AML-193 (cell line): ENCODE data around the gene MYO10.

ENCODE experiments used
- DNase-seq, 2 experiments: peaks; one replicate each; lab custom pipeline; 2025; lab: John Stamatoyannopoulos, UW

The MYO10 gene

DNA sequence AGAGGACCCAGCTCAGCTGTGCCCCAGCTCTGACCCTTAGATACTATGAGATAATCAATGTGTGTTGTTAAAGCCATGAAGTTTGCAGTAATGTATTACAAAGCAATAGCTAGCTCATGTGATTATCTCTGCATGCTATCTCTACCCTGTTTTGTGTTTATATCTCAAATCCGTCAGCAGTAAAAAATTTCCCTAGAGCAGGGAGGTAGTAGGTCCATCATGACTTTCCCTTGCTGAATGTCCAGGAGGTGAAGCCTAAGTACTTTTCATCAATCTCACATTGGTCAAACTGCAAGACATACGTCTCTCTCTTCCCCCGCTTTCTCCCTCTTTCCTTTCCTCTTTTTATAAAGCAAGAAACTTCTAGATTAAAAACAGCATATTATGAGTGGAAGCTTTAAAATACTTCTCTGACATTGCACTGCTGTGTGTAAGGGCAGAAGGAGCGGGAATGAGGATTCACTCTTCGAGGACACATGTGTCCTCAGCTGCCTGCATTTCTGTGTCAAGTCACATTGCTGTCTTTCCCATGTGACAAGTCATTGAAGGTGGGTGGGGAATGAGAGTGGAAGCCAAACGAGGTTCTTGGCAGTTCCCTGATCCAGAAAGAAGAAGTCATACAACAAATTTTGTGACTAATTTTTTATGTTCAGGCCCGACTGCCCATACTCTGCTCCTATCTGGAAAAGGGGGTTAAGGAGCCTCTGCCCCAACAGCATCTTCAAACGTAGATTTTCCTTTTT lies 226.2 kb downstream of the MYO10 start:
- DNase-seq = no peak

GRCh38 chr5:16707869-16708192 lies 228.3 kb downstream of the MYO10 start:
- no peak for DNase-seq

DNA sequence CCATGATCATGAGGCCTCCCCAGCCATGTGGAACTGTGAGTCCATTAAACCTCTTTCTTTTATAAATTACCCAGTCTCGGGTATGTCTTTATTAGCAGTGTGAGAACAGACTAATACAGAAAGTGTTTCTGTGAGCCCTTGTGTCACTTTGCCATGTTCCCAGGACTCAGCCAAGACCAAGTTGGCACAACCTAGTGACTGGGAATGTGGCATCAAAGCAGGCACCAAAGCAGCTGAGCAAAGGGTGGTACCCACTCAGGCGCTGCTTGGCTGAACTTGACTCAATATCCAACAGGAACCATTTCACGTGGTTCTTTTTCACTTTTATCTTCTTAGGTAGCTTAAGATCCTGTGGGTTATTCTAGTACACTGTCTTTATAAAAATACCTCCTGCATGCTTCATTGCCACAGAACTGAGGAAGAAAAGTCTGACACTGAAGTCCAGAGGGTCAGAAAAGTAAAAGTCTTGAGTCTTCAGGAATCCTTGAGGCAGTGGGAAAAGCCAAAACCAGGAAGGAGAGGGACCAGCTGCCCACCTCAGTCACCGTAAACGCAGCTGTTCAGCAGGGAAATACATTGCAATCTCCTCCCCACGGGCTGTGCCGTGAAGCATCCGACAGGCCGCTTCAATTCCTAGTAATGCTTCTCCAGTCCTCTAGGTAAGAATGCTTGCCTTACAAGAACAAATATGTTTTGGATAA lies 228.8 kb downstream of the MYO10 start:
- no peak for DNase-seq

GRCh38 chr5:16704945-16705344 lies 231.1 kb downstream of the MYO10 start:
- DNase-seq = no peak

DNA sequence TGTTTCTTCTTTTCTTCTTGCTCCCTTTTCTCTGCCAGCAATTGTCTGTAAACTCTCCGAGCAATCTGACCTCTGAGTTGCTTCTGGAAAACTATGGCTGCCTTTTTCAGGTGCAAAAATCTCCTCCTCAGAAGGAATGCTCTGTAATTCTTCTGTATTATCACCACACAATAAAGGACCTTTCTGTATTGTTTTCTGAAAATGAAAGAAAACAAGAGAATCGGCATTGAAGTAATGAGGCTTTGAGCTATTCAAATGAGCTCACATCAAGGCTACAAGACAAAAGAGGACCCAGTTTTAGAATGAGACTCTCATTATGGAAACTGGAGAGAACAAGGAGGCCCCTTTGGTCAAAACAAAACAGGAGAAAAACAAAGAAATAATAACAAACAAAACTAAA lies 233.1 kb downstream of the MYO10 start:
- DNase-seq = no peak

- DNase-seq = no peak
Observed at GRCh38 chr5:16701134-16702099, 234.7 kb downstream of the MYO10 start.

- DNase-seq = no peak
Observed at GRCh38 chr5:16700081-16700480, 236.0 kb downstream of the MYO10 start.

- no peak for DNase-seq
Observed at GRCh38 chr5:16695779-16696178, 240.3 kb downstream of the MYO10 start.

- DNase-seq = no peak
Observed at GRCh38 chr5:16693879-16694278, 242.2 kb downstream of the MYO10 start.

DNA sequence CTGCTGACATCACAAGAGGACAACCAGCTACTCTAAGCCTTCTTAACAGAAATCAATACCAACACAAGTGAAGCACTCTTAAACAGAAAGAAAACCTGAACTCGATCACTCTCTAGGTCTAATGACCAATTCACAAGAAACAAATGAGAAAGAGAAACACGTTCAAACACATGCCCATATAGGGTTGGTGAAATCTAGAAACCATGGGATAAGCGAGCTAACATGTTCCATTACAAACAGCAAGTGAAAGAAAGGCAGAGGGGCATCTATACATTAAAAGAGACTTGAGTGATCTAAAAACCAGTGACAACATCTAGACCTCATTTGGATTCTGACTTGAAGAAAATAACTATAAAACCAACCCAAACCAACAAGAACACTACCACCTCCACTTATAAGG lies 244.4 kb downstream of the MYO10 start:
- DNase-seq = no peak

DNA sequence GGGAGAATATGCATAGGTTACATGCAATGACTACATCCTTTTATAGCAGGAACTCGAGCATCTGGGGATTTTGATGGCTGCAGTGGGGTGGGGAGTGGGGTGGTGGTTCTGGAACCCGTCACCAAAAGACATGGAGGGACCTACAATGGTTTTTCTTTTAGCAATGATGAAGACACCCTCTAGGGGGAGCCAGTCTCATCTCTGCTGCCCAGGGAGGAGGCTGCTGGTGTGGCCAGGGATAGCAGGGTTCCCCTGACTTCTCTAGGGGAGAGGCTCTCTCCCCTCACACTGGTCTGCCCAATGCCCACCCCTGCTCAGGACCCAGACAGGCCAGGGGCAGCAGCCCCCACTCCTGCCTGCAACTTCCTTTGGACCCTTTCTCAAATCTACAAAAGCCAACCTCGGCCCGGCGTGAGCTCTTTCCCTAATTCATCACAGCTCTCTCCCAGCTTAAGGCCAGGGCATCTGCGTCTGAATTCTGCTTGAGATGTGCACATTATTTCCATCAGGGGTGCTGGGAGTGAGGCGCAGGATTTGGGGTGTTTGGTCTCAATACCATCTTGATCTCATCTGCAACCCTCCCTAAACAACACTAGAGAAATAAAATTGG lies 245.7 kb downstream of the MYO10 start:
- peak; percentile 6 to 34 for DNase-seq

DNA sequence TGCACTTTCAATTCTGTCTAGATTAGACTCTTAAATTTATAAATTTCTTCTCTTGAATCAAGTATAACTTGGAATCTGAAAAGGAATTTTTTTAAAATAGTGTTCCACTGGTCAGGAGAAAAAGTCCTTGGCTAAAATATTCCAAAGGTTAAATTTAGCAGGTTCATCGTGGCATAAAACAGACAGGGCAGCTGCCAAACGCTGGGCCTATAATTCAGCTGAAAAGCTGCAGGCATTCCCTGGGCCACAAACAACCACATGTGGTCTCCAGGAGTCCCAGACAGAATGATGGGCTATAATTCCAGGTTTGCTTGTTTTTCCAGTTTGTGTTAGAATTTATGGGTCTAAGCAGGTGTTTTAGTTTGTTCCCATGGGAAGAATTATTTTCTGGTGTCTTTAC lies 248.2 kb downstream of the MYO10 start:
- DNase-seq = no peak

GRCh38 chr5:16685069-16685468 lies 251.0 kb downstream of the MYO10 start:
- DNase-seq = no peak

- no peak for DNase-seq
Observed at GRCh38 chr5:16681876-16682275, 254.2 kb downstream of the MYO10 start.

GRCh38 chr5:16679863-16680262 lies 256.2 kb downstream of the MYO10 start:
- no peak for DNase-seq

GRCh38 chr5:16679190-16679589 lies 256.9 kb downstream of the MYO10 start:
- no peak for DNase-seq

GRCh38 chr5:16675806-16676205 lies 260.3 kb downstream of the MYO10 start:
- no peak for DNase-seq

- DNase-seq = no peak
Observed at GRCh38 chr5:16674750-16675149, 261.3 kb downstream of the MYO10 start.

GRCh38 chr5:16673241-16674201 lies 262.6 kb downstream of the MYO10 start:
- DNase-seq = no peak

GRCh38 chr5:16671208-16671607 lies 264.9 kb downstream of the MYO10 start:
- DNase-seq = no peak

- DNase-seq = no peak
Observed at GRCh38 chr5:16669776-16670175, 266.3 kb downstream of the MYO10 start.
